ENCODE results near the gene ZNF341.
"Not testable (repeated sequence)": the region's sequence is repeated elsewhere in the genome, so short reads cannot be mapped to it uniquely, and the experiment has no call there.

DNA sequence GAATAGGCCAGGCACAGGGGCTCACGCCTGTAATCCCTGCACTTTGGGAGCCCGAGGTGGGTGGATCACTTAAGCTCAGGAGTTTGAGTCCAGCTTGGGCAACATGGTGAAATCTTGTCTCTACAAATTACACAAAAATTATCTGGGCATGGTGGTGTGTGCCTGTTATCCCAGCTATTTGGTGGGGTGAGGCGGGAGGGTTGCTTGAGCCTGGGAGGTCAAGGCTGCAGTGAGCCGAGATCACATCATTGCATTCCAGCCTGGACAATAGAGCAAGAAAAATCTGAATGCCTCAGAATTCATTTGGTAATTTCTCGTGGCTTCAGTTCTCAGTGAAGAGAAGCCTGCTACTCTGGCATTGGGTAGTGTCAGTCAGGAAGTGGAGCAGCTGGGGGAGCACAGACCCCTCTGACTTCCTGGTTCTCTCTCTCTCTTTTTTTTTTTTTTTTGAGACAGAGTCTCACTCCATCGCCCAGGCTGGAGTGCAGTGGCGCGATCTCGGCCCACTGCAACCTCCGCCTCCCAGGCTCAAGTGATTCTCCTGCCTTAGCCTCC is 24.2 kb downstream of the ZNF341 start:
- TF ChIP-seq, protein P1, sequence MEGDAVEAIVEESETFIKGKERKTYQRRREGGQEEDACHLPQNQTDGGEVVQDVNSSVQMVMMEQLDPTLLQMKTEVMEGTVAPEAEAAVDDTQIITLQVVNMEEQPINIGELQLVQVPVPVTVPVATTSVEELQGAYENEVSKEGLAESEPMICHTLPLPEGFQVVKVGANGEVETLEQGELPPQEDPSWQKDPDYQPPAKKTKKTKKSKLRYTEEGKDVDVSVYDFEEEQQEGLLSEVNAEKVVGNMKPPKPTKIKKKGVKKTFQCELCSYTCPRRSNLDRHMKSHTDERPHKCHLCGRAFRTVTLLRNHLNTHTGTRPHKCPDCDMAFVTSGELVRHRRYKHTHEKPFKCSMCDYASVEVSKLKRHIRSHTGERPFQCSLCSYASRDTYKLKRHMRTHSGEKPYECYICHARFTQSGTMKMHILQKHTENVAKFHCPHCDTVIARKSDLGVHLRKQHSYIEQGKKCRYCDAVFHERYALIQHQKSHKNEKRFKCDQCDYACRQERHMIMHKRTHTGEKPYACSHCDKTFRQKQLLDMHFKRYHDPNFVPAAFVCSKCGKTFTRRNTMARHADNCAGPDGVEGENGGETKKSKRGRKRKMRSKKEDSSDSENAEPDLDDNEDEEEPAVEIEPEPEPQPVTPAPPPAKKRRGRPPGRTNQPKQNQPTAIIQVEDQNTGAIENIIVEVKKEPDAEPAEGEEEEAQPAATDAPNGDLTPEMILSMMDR (conservative IDR thresholded peaks at IDR 0.05; ENCODE audit: low read depth in 2 of 2), result not testable (repeated sequence)
- TF ChIP-seq POLR2AphosphoS5 (IDR thresholded peaks at IDR 0.05; ENCODE audit: low read depth), result not testable (repeated sequence)
- TF ChIP-seq, protein P2, sequence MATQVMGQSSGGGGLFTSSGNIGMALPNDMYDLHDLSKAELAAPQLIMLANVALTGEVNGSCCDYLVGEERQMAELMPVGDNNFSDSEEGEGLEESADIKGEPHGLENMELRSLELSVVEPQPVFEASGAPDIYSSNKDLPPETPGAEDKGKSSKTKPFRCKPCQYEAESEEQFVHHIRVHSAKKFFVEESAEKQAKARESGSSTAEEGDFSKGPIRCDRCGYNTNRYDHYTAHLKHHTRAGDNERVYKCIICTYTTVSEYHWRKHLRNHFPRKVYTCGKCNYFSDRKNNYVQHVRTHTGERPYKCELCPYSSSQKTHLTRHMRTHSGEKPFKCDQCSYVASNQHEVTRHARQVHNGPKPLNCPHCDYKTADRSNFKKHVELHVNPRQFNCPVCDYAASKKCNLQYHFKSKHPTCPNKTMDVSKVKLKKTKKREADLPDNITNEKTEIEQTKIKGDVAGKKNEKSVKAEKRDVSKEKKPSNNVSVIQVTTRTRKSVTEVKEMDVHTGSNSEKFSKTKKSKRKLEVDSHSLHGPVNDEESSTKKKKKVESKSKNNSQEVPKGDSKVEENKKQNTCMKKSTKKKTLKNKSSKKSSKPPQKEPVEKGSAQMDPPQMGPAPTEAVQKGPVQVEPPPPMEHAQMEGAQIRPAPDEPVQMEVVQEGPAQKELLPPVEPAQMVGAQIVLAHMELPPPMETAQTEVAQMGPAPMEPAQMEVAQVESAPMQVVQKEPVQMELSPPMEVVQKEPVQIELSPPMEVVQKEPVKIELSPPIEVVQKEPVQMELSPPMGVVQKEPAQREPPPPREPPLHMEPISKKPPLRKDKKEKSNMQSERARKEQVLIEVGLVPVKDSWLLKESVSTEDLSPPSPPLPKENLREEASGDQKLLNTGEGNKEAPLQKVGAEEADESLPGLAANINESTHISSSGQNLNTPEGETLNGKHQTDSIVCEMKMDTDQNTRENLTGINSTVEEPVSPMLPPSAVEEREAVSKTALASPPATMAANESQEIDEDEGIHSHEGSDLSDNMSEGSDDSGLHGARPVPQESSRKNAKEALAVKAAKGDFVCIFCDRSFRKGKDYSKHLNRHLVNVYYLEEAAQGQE (IDR thresholded peaks at IDR 0.05; ENCODE audit: unreplicated experiment), result not testable (repeated sequence)

All from GM23338 (cell line).